Lower leg skin (tissue), 4 donors: ENCODE measurements around the gene PLCB1. TPM values are rescaled to one million over a fixed set of nuclear protein-coding genes. Genes with fewer than 3 reads are reported as not detected.

Experiments
- DNase-seq, 2 donors: peaks; one replicate each; pipeline ENCODE4 v3.0.0-alpha.2; 2019; ENCODE audit warnings: low spot score in 2 of 2
- H3K4me3 ChIP-seq: fragments of 200-600 bp; sonication (generic); 2 replicates; pipeline ENCODE4 v1.5.1; 2017; ENCODE audit warnings: mild to moderate bottlenecking, low read depth; ENCODE audit not compliant: poor library complexity, severe bottlenecking
- CTCF ChIP-seq, 3 donors: fragments of 450-650 bp; IDR thresholded peaks; one replicate each; pipeline ENCODE4 v1.5.1; 2016; ENCODE audit warnings: antibody characterized with exemption in 3 of 3, mild to moderate bottlenecking in 3 of 3, moderate library complexity in 2 of 3
- POLR2A ChIP-seq, 2 donors: fragments of 450-650 bp; IDR thresholded peaks; one replicate each; pipeline ENCODE4 v1.6.1; 2016 to 2017; ENCODE audit warnings: antibody characterized with exemption in 2 of 2, mild to moderate bottlenecking in 1 of 2, moderate library complexity in 1 of 2
- WGBS, 2 donors: methylation state at CpG; one replicate each; pipeline ENCODE4 v1.1.5; 2018; 5-methylcytosine and 5-hydroxymethylcytosine counted together
- intact Hi-C: fragments of 100-400 bp; cut with DNase I; formaldehyde crosslinking; loops from one replicate; pipeline ENCODE4 v1.15.0; 2023; ENCODE audit warnings: low total_unique reads
- total RNA-seq, 4 donors: library from RNA; depleted of rRNA; stranded (reverse); fragments of >200 nt; gene quantifications; one replicate each; pipeline ENCODE4 v1.1.0, GENCODE V29; 2016

PLCB1 gene
- total RNA-seq, 4 donors from 2014 or later, result 4.1 to 16.2 (median 9.1) TPM

- no peak for DNase-seq
- TF ChIP-seq CTCF (IDR thresholded peaks at IDR 0.05), result no peak
- intact Hi-C loops, result no loop called here
- H3K4me3 ChIP-seq, result no peak overlapping the region
- WGBS, 2 donors, result 67 to 69% methylated on average over 4 of the region's 4 CpGs
Observed at GRCh38 chr20:8408587-8409307, 276.7 kb downstream of the PLCB1 start.

GRCh38 chr20:8413691-8414090 lies 281.6 kb downstream of the PLCB1 start:
- intact Hi-C loops, result no loop called here
- H3K4me3 ChIP-seq, result no peak overlapping the region
- no peak for TF ChIP-seq POLR2A (IDR thresholded peaks at IDR 0.05)
- TF ChIP-seq CTCF (IDR thresholded peaks at IDR 0.05), result no peak
- 94 to 98% methylated on average over 2 of the region's 2 CpGs for WGBS, 2 donors
- no peak for DNase-seq

- no peak for TF ChIP-seq CTCF (IDR thresholded peaks at IDR 0.05)
- TF ChIP-seq POLR2A (IDR thresholded peaks at IDR 0.05), result no peak
- intact Hi-C loops, result no loop called here
- no peak for DNase-seq
- H3K4me3 ChIP-seq, result no peak overlapping the region
Observed at GRCh38 chr20:8414586-8415274, 282.7 kb downstream of the PLCB1 start.

GRCh38 chr20:8421981-8422380 lies 289.9 kb downstream of the PLCB1 start:
- intact Hi-C loops, result no loop called here
- DNase-seq, result no peak
- 65 to 67% methylated on average over 2 of the region's 2 CpGs for WGBS, 2 donors
- no peak overlapping the region for H3K4me3 ChIP-seq
- no peak for TF ChIP-seq POLR2A (IDR thresholded peaks at IDR 0.05)
- no peak for TF ChIP-seq CTCF (IDR thresholded peaks at IDR 0.05)

- WGBS, 2 donors, result 64 to 68% methylated on average over 2 of the region's 2 CpGs
- no peak overlapping the region for H3K4me3 ChIP-seq
- intact Hi-C loops, result no loop called here
- TF ChIP-seq CTCF (IDR thresholded peaks at IDR 0.05), result no peak
- TF ChIP-seq POLR2A (IDR thresholded peaks at IDR 0.05), result no peak
- no peak for DNase-seq
Observed at GRCh38 chr20:8423482-8423881, 291.4 kb downstream of the PLCB1 start.
